HG02759 (cell line): ENCODE data around the gene DPP6.

Experiments
- ATAC-seq: cut with Tn5 transposase; IDR thresholded peaks from one replicate; pipeline ENCODE4 v1.9.1; 2021; ENCODE audit warnings: mild to moderate bottlenecking, moderate library complexity; ENCODE audit not compliant: unreplicated experiment

DPP6 gene

GRCh38 chr7:154684666-154685563, 632.7 kb downstream of the DPP6 start:
- ATAC-seq = no peak

- ATAC-seq = no peak
These were observed 633.3 kb downstream of the DPP6 start for GRCh38 chr7:154685564-154685901.

- ATAC-seq = no peak
These were observed 634.1 kb downstream of the DPP6 start for GRCh38 chr7:154686305-154686704.

GRCh38 chr7:154688952-154689351, 636.8 kb downstream of the DPP6 start:
- no peak for ATAC-seq

- ATAC-seq = no peak
These were observed 638.2 kb downstream of the DPP6 start for GRCh38 chr7:154690411-154690810.

- no peak for ATAC-seq
These were observed 641.5 kb downstream of the DPP6 start for GRCh38 chr7:154693661-154694060.

- no peak for ATAC-seq
These were observed 643.6 kb downstream of the DPP6 start for GRCh38 chr7:154695836-154696235.

GRCh38 chr7:154696556-154696955, 644.4 kb downstream of the DPP6 start:
- no peak for ATAC-seq

GRCh38 chr7:154698726-154699291, 646.6 kb downstream of the DPP6 start:
- no peak for ATAC-seq

GRCh38 chr7:154699417-154699816, 647.2 kb downstream of the DPP6 start:
- no peak for ATAC-seq

GRCh38 chr7:154709840-154710520, 657.8 kb downstream of the DPP6 start:
- no peak for ATAC-seq

GRCh38 chr7:154720016-154720415, 667.8 kb downstream of the DPP6 start:
- no peak for ATAC-seq

- no peak for ATAC-seq
These were observed 668.9 kb downstream of the DPP6 start for GRCh38 chr7:154721086-154721485.

- no peak for ATAC-seq
These were observed 674.2 kb downstream of the DPP6 start for GRCh38 chr7:154726368-154726767.

GRCh38 chr7:154729056-154729455, 676.9 kb downstream of the DPP6 start:
- no peak for ATAC-seq

GRCh38 chr7:154735766-154736165, 683.6 kb downstream of the DPP6 start:
- no peak for ATAC-seq

GRCh38 chr7:154736389-154736788, 684.2 kb downstream of the DPP6 start:
- ATAC-seq = no peak

- no peak for ATAC-seq
These were observed 686.0 kb downstream of the DPP6 start for GRCh38 chr7:154738216-154738615.

- no peak for ATAC-seq
These were observed 688.9 kb downstream of the DPP6 start for GRCh38 chr7:154741131-154741530.

- ATAC-seq = no peak
These were observed 691.0 kb downstream of the DPP6 start for GRCh38 chr7:154743206-154743605.

GRCh38 chr7:154744256-154744860, 692.2 kb downstream of the DPP6 start:
- ATAC-seq = peak; percentile 81

GRCh38 chr7:154744861-154745258, 692.7 kb downstream of the DPP6 start:
- no peak for ATAC-seq
